K562 (cell line): Measurements from ENCODE around the gene ATCAY. TPM values are rescaled to one million over a fixed set of nuclear protein-coding genes. Genes with fewer than 3 reads are reported as not detected.

Experiments
- ASH1L ChIP-seq: fragments of 450-650 bp; IDR thresholded peaks from 2 replicates; pipeline ENCODE4 v1.6.1; 2018; ENCODE audit warnings: borderline replicate concordance, mild to moderate bottlenecking, low read depth; ENCODE audit not compliant: partially characterized antibody
- ATF7 ChIP-seq: fragments of 450-650 bp; IDR thresholded peaks from 2 replicates; pipeline ENCODE4 v1.7.1; 2014; ENCODE audit warnings: mild to moderate bottlenecking, moderate library complexity
- HNRNPH1 ChIP-seq: fragments of 200-400 bp; formaldehyde crosslinking; optimal IDR thresholded peaks from 2 replicates; pipeline ENCODE3; 2017; ENCODE audit warnings: low read depth, mild to moderate bottlenecking, low read length, moderate library complexity
- LARP7 ChIP-seq: fragments of 450-650 bp; IDR thresholded peaks from 2 replicates; pipeline ENCODE4 v1.6.1; 2016
- MAFF ChIP-seq: IDR thresholded peaks from 2 replicates; pipeline ENCODE4 v1.6.1; 2012; ENCODE audit warnings: low read length, improper control_type of control experiment
- NR2F6 ChIP-seq: fragments of 450-650 bp; formaldehyde crosslinking; IDR thresholded peaks from 2 replicates; pipeline ENCODE4 v1.4.0; 2020; ENCODE audit warnings: mild to moderate bottlenecking
- PHF21A ChIP-seq: fragments of 450-650 bp; IDR thresholded peaks from 2 replicates; pipeline ENCODE4 v1.6.1; 2017; ENCODE audit warnings: low read depth, borderline replicate concordance
- PTTG1 ChIP-seq: fragments of 450-650 bp; IDR thresholded peaks from 2 replicates; pipeline ENCODE4 v1.6.1; 2016; ENCODE audit warnings: low read depth, mild to moderate bottlenecking, missing genetic modification characterization, missing compliant biosample characterization
- SP1 ChIP-seq: sonication (generic); formaldehyde crosslinking; IDR thresholded peaks from 2 replicates; pipeline ENCODE4 v1.8.1; 2022; ENCODE audit warnings: mild to moderate bottlenecking, missing genetic modification reagents
- SUPT5H ChIP-seq: fragments of 450-650 bp; IDR thresholded peaks from 2 replicates; pipeline ENCODE4 v1.6.1; 2016
- TBP ChIP-seq: optimal IDR thresholded peaks from 2 replicates; pipeline ENCODE3; 2011; ENCODE audit warnings: low read depth, low read length, improper control_type of control experiment
- ZNF253 ChIP-seq: fragments of 250-450 bp; sonication (Bioruptor Pico); conservative IDR thresholded peaks from 2 replicates; pipeline ENCODE4 v1.6.1; 2021; ENCODE audit warnings: mild to moderate bottlenecking
- ZNF347 ChIP-seq: fragments of 450-650 bp; formaldehyde crosslinking; IDR thresholded peaks from 2 replicates; pipeline ENCODE4 v1.4.0; 2020; ENCODE audit warnings: low read depth, mild to moderate bottlenecking, moderate library complexity
- ZNF354B ChIP-seq: fragments of 250-450 bp; sonication (Bioruptor Pico); IDR thresholded peaks from 2 replicates; pipeline ENCODE4 v1.4.0; 2020
- ZNF41 ChIP-seq: fragments of 250-450 bp; sonication (Bioruptor Pico); conservative IDR thresholded peaks from 2 replicates; pipeline ENCODE4 v1.4.0; 2020; ENCODE audit warnings: mild to moderate bottlenecking
- ZNF696 ChIP-seq: fragments of 250-450 bp; sonication (Bioruptor Pico); conservative IDR thresholded peaks from 2 replicates; pipeline ENCODE4 v1.4.0; 2020; ENCODE audit warnings: mild to moderate bottlenecking, moderate library complexity
- ZSCAN29 ChIP-seq: fragments of 450-650 bp; IDR thresholded peaks from 2 replicates; pipeline ENCODE4 v1.6.1; 2017
- polyA plus RNA-seq, 8 experiments: library from polyadenylated mRNA; depleted of rRNA in 4 of 8; stranded (reverse) in 5 of 8; unstranded in 3 of 8; fragments of >200 nt; fragmentation: Nextera tagmentation in 2 of 8; fragmentation: Illumina TruSeq in 1 of 8; extraction: Ambion mirVana in 2 of 8; extraction: Trizol in 1 of 8; gene quantifications; 2 replicates each; pipeline versions ENCODE4 v1.2.1 to v1.2.3, GENCODE V29; 2011 to 2014; ENCODE audit warnings: inconsistent platforms in 1 of 8, missing spikeins in 1 of 8
- total RNA-seq, 7 experiments: library from RNA; depleted of rRNA in 6 of 7; stranded (reverse); fragments of >200 nt in 6 of 7; fragmentation: Illumina TruSeq in 2 of 7; extraction: Trizol in 2 of 7; gene quantifications; 2 replicates each; pipeline versions ENCODE4 v1.2.1 to v1.2.3, GENCODE V29; 2011 to 2021; ENCODE audit warnings: low replicate concordance in 1 of 7
- TF ChIP-seq, protein P1 (sequence below): fragments of 450-650 bp; formaldehyde crosslinking; IDR thresholded peaks from 2 replicates; pipeline ENCODE4 v1.4.0; 2020; ENCODE audit warnings: mild to moderate bottlenecking
- TF ChIP-seq, protein P2 (sequence below): IDR thresholded peaks from 2 replicates; pipeline ENCODE4 v1.6.1; 2011; ENCODE audit not compliant: insufficient read length; ENCODE audit errors: extremely low read depth
- TF ChIP-seq, protein P3 (sequence below): sonication (generic); formaldehyde crosslinking; IDR thresholded peaks from 2 replicates; pipeline ENCODE4 v1.8.0; 2022; ENCODE audit warnings: mild to moderate bottlenecking, missing genetic modification reagents, borderline replicate concordance
- TF ChIP-seq, protein P4 (sequence below): fragments of 150-350 bp; IDR thresholded peaks from 2 replicates; pipeline ENCODE4 v1.6.1; 2014; ENCODE audit warnings: low read depth, mild to moderate bottlenecking, low read length, borderline replicate concordance
- TF ChIP-seq, protein P5 (sequence below): fragments of 250-450 bp; sonication (Bioruptor Pico); IDR thresholded peaks from 2 replicates; pipeline ENCODE4 v1.5.0; 2021

The ATCAY gene
- total and polyA plus RNA-seq, 9 of the 15 experiments (the other 6 are each of a cell fraction or from before 2014, with no cell fraction given): not detected

DNA sequence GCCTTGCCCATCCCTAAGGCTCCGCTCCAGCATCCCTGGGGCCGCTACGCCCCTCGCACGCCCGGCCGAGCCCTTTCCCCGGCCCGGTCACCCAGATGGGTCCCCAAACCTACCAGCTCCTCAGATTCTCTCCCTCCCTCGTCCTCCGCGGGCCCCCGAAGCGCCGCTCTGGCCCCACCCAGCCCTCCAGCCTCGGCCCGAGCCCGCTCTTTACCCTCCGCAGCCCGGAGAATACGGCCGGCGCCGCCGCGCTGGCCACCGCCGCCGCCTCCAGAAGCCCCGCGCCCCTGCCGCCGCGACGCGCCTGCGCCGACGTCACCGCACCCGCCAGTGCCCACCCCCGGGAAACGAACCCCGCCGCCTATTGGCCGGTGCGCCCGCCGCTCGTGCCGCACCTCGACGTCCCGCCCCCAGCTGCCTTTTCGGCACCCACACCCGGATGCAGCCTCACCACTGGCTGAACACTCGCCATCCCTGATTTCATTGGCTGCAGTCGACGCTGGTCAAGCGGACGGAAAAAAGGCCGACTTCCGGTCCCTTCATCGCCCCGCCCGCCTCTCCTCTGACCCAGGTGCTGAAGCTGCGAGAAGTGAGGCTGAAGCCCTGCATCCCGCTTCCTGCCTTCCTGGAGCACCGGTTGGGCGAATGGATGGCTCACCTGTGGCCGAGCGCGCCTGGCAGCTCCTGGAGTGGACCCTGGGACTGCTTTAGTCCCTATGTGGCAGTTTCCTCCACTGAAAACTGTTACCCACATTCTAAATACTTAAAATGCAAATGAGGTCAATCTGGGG lies 90.5 kb downstream of the ATCAY start, which contains the start of gene DAPK3 (continued):
- TF ChIP-seq, protein P1, sequence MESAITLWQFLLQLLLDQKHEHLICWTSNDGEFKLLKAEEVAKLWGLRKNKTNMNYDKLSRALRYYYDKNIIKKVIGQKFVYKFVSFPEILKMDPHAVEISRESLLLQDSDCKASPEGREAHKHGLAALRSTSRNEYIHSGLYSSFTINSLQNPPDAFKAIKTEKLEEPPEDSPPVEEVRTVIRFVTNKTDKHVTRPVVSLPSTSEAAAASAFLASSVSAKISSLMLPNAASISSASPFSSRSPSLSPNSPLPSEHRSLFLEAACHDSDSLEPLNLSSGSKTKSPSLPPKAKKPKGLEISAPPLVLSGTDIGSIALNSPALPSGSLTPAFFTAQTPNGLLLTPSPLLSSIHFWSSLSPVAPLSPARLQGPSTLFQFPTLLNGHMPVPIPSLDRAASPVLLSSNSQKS (CRISPR knock-in tag): no peak
- no peak for TF ChIP-seq PHF21A
- TF ChIP-seq NR2F6 (CRISPR knock-in tag): 0 out of 2 replicates have a peak, but pooled peaks have one; percentile 42
- TF ChIP-seq PTTG1 (tag): no peak
- TF ChIP-seq, protein P2, sequence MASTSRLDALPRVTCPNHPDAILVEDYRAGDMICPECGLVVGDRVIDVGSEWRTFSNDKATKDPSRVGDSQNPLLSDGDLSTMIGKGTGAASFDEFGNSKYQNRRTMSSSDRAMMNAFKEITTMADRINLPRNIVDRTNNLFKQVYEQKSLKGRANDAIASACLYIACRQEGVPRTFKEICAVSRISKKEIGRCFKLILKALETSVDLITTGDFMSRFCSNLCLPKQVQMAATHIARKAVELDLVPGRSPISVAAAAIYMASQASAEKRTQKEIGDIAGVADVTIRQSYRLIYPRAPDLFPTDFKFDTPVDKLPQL: no peak
- no peak for TF ChIP-seq ZNF41 (CRISPR knock-in tag)
- TF ChIP-seq, protein P3, sequence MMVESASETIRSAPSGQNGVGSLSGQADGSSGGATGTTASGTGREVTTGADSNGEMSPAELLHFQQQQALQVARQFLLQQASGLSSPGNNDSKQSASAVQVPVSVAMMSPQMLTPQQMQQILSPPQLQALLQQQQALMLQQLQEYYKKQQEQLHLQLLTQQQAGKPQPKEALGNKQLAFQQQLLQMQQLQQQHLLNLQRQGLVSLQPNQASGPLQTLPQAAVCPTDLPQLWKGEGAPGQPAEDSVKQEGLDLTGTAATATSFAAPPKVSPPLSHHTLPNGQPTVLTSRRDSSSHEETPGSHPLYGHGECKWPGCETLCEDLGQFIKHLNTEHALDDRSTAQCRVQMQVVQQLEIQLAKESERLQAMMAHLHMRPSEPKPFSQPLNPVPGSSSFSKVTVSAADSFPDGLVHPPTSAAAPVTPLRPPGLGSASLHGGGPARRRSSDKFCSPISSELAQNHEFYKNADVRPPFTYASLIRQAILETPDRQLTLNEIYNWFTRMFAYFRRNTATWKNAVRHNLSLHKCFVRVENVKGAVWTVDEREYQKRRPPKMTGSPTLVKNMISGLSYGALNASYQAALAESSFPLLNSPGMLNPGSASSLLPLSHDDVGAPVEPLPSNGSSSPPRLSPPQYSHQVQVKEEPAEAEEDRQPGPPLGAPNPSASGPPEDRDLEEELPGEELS: no peak
- TF ChIP-seq ZNF347 (CRISPR knock-in tag): no peak
- no peak for TF ChIP-seq LARP7
- peak; percentile 54; the same call in 1 of the 2 replicates for TF ChIP-seq SUPT5H
- no peak for TF ChIP-seq TBP
- no peak for TF ChIP-seq ZSCAN29
- peak; percentile 92 for TF ChIP-seq ATF7
- no peak for TF ChIP-seq ZNF354B
- TF ChIP-seq MAFF: no peak
- TF ChIP-seq, protein P4, sequence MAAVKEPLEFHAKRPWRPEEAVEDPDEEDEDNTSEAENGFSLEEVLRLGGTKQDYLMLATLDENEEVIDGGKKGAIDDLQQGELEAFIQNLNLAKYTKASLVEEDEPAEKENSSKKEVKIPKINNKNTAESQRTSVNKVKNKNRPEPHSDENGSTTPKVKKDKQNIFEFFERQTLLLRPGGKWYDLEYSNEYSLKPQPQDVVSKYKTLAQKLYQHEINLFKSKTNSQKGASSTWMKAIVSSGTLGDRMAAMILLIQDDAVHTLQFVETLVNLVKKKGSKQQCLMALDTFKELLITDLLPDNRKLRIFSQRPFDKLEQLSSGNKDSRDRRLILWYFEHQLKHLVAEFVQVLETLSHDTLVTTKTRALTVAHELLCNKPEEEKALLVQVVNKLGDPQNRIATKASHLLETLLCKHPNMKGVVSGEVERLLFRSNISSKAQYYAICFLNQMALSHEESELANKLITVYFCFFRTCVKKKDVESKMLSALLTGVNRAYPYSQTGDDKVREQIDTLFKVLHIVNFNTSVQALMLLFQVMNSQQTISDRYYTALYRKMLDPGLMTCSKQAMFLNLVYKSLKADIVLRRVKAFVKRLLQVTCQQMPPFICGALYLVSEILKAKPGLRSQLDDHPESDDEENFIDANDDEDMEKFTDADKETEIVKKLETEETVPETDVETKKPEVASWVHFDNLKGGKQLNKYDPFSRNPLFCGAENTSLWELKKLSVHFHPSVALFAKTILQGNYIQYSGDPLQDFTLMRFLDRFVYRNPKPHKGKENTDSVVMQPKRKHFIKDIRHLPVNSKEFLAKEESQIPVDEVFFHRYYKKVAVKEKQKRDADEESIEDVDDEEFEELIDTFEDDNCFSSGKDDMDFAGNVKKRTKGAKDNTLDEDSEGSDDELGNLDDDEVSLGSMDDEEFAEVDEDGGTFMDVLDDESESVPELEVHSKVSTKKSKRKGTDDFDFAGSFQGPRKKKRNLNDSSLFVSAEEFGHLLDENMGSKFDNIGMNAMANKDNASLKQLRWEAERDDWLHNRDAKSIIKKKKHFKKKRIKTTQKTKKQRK: peak; percentile 94
- TF ChIP-seq, protein P5, sequence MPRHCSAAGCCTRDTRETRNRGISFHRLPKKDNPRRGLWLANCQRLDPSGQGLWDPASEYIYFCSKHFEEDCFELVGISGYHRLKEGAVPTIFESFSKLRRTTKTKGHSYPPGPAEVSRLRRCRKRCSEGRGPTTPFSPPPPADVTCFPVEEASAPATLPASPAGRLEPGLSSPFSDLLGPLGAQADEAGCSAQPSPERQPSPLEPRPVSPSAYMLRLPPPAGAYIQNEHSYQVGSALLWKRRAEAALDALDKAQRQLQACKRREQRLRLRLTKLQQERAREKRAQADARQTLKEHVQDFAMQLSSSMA (CRISPR knock-in tag): no peak
- peak; percentile 70; the same call in 1 of the 2 replicates for TF ChIP-seq SP1 (CRISPR knock-in tag)
- TF ChIP-seq ASH1L: peak; percentile 91
- TF ChIP-seq HNRNPH1: no peak
- no peak for TF ChIP-seq ZNF696 (CRISPR knock-in tag)
- TF ChIP-seq ZNF253 (CRISPR knock-in tag): no peak
